ENCODE data around the gene APOLD1. TPM values are rescaled to one million over a fixed set of nuclear protein-coding genes. Genes with fewer than 3 reads are reported as not detected.
"Not testable (repeated sequence)": the region's sequence is repeated elsewhere in the genome, so short reads cannot be mapped to it uniquely, and the experiment has no call there.

The APOLD1 gene
- polyA plus RNA-seq, 1 experiment = 7.2 TPM

DNA sequence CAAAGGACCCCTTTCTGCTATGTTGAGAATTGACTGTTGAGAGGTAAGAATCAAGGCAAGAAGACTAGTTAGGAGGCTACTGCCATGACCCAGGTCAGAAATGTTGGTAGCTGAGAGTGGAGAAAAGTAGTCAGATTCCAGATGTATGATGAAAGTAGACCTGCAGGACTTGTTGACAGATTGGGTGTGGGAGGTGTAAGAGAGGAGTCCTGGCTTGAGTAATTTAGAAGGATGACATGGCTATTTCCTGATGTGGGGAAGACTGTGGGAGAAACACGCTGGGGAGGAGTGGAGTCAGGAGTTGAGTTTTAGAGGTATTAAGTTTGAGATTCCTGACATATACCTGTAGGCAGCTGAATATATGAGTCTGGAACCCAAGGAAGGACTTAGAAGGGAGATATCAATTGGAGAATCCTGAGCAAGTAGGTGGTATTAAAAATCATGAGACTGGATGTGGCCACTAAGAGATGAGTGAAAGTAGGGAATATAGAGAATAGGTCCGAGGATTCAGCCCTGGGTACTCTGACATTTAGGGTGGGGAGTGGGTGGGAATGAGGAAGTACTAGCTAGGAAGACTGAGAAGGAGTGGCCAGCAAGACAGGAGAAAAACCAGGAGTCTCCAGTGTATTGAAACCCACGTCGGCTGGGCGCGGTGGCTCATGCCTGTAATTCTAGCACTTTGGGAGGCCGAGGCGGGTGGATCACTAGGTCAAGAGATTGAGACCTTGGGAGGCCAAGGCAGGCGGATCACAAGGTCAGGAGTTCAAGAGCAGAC is 15.1 kb downstream of the APOLD1 start:
- POLR2A ChIA-PET = no interaction called here
- CTCF ChIA-PET = interaction anchor here (1.8 kb wide), 2 partner anchors 11 to 12 kb away, joined by 4 to 6 read pairs; partner anchors contain the start of gene DDX47
- Histone ChIP-seq H3K27me3 (ENCODE audit: control insufficient read depth, insufficient read depth, low read length) (no peaks in the 10 kb centered on the region), H3K36me3 (ENCODE audit: control insufficient read depth, insufficient read depth, low read length) (no peaks in the 10 kb centered on the region), H3K4me3 (ENCODE audit: low read depth, low read length) (no peak overlapping the region)
- TF ChIP-seq, protein P1, sequence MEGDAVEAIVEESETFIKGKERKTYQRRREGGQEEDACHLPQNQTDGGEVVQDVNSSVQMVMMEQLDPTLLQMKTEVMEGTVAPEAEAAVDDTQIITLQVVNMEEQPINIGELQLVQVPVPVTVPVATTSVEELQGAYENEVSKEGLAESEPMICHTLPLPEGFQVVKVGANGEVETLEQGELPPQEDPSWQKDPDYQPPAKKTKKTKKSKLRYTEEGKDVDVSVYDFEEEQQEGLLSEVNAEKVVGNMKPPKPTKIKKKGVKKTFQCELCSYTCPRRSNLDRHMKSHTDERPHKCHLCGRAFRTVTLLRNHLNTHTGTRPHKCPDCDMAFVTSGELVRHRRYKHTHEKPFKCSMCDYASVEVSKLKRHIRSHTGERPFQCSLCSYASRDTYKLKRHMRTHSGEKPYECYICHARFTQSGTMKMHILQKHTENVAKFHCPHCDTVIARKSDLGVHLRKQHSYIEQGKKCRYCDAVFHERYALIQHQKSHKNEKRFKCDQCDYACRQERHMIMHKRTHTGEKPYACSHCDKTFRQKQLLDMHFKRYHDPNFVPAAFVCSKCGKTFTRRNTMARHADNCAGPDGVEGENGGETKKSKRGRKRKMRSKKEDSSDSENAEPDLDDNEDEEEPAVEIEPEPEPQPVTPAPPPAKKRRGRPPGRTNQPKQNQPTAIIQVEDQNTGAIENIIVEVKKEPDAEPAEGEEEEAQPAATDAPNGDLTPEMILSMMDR (IDR thresholded peaks at IDR 0.05; ENCODE audit: insufficient read depth, low read depth, low read length) = no peak
- no peak for DNase-seq (ENCODE audit: low read depth)

DNA sequence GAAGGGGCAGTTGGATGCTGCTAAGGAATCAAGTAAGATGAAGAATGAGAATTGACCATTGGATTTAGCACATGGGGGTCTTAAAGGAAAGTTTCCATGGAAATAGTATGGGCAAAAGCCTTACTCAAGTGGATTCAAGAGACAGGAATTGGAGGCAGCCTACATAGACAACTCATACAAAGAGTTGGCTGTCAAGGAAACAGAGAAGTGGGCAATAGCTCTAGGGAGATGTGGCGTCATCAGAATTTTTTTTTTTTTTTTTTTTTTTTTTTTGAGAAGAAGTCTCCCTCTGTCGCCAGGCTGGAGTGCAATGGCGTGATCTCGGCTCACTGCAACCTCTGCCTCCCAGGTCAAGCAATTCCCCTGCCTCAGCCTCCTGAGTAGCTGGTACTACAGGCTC is 16.2 kb downstream of the APOLD1 start:
- H3K36me3 ChIP-seq (ENCODE audit: control insufficient read depth, insufficient read depth, low read length); H3K4me3 ChIP-seq (ENCODE audit: low read depth, low read length); H3K27me3 ChIP-seq (ENCODE audit: control insufficient read depth, insufficient read depth, low read length); DNase-seq (ENCODE audit: low read depth): not testable (repeated sequence)
- POLR2A ChIA-PET = interaction anchor here (0.6 kb wide), 1 partner anchor 273 kb away, joined by 3 read pairs; no protein-coding TSS in a partner anchor
- CTCF ChIA-PET = interaction anchor here (0.7 to 1.8 kb wide), 3 partner anchors 11 to 13 kb away, joined by 3 to 6 read pairs (median 4); partner anchors contain the start of gene DDX47

DNA sequence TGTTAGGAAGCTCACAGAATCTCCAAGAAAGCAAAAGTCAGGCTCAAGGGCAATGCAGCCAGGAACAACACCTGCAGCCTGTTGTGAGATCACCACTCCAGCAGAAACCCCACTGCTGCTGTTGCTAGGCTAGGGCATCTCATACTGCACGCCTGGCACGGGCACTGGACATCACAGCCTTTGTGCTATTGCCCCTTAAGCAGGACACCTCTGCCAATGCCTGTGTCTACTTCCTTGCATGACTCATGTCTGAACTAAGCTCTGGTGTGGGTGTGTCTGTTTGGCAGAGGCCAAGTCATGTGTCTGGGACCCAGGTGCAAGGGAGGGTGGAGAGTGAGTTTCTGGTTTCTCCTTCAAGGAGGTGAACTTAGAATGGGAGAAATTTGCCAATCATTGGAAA is 17.7 kb downstream of the APOLD1 start:
- TF ChIP-seq, protein P1 (IDR thresholded peaks at IDR 0.05; ENCODE audit: insufficient read depth, low read depth, low read length) = no peak
- Histone ChIP-seq H3K36me3 (ENCODE audit: control insufficient read depth, insufficient read depth, low read length) (no peaks in the 10 kb centered on the region), H3K27me3 (ENCODE audit: control insufficient read depth, insufficient read depth, low read length) (no peaks in the 10 kb centered on the region), H3K4me3 (ENCODE audit: low read depth, low read length) (no peak overlapping the region)
- POLR2A ChIA-PET = no interaction called here
- DNase-seq (ENCODE audit: low read depth) = no peak
- CTCF ChIA-PET = interaction anchor here (0.6 to 1.5 kb wide), 4 partner anchors 16 to 398 kb away, joined by 3 to 4 read pairs (median 3); no protein-coding TSS in a partner anchor

DNA sequence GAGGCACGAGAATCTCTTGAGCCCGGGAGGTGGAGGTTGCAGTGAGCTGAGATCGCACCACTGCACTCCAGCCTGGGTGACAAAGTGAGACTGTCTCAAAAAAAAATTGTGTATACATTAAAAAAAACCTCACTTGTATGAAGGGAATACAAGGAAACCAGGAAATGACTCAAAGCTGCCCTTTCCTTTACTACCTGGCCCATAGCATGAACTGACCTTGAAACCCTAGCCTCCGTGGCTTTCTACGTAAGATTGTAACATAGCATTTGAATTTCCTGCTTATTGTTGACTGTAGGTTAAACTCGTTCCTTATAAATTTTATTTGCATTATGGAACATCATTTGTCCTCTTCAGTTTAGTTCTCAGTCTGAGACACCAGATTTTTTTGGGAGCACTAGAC is 18.6 kb downstream of the APOLD1 start:
- TF ChIP-seq, protein P1 (IDR thresholded peaks at IDR 0.05; ENCODE audit: insufficient read depth, low read depth, low read length) = no peak
- ChIA-PET POLR2A (no interaction called here), CTCF (interaction anchor here (1.0 to 1.1 kb wide), 2 partner anchors 33 to 172 kb away, joined by 3 read pairs; no protein-coding TSS in a partner anchor)
- no peak for DNase-seq (ENCODE audit: low read depth)
- Histone ChIP-seq H3K36me3 (ENCODE audit: control insufficient read depth, insufficient read depth, low read length) (no peaks in the 10 kb centered on the region), H3K4me3 (ENCODE audit: low read depth, low read length) (no peak overlapping the region), H3K27me3 (ENCODE audit: control insufficient read depth, insufficient read depth, low read length) (no peaks in the 10 kb centered on the region)

DNA sequence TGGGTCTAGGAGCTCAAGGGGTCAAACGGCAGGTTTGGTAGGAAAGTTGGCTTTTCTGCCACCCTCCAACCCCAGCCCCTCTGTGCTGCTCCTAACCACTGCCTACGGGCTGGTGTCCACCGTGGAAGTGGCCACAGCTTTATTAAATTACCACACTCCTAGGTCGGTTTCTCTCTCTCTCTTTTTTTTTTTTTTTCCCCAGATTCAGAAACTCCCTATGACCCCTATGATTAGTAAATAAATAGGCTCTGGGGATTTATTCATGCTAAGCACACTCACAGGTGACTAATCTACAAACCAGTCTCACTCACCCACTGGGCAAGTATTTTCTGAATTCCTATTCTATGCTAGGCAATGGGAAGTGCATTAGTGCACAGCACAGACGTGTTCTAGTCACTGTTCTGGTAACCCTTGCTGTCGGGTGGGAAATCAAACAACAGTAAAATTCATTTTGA is 19.0 kb downstream of the APOLD1 start:
- DNase-seq (ENCODE audit: low read depth) = peak; percentile 81
- Histone ChIP-seq H3K36me3 (ENCODE audit: control insufficient read depth, insufficient read depth, low read length) (no peaks in the 10 kb centered on the region), H3K27me3 (ENCODE audit: control insufficient read depth, insufficient read depth, low read length) (no peaks in the 10 kb centered on the region), H3K4me3 (ENCODE audit: low read depth, low read length) (no peak overlapping the region)
- POLR2A ChIA-PET = interaction anchor here (0.5 kb wide), 1 partner anchor 14 kb away, joined by 5 read pairs; no protein-coding TSS in a partner anchor
- TF ChIP-seq, protein P1 (IDR thresholded peaks at IDR 0.05; ENCODE audit: insufficient read depth, low read depth, low read length) = no peak
- CTCF ChIA-PET = interaction anchor here (1.0 to 2.0 kb wide), 4 partner anchors 9 to 171 kb away, joined by 3 to 6 read pairs (median 3); partner anchors contain the start of gene DDX47

All from BJ (cell line).